HCEC 1CT (cell line): ENCODE results near the gene PRDM16.

Experiments used
- DNase-seq: peaks from one replicate; pipeline ENCODE4 v3.0.0-alpha.2; 2017

The PRDM16 gene

GRCh38 chr1:3349161-3349967, 280.4 kb downstream of the PRDM16 start:
- DNase-seq, result no peak

GRCh38 chr1:3349968-3350299, 280.9 kb downstream of the PRDM16 start:
- DNase-seq, result no peak

- no peak for DNase-seq
Observed at GRCh38 chr1:3350506-3351261, 281.7 kb downstream of the PRDM16 start.

GRCh38 chr1:3351449-3352298, 282.7 kb downstream of the PRDM16 start:
- no peak for DNase-seq

- no peak for DNase-seq
Observed at GRCh38 chr1:3352299-3352951, 283.4 kb downstream of the PRDM16 start.

- DNase-seq, result no peak
Observed at GRCh38 chr1:3352952-3353331, 283.9 kb downstream of the PRDM16 start.

GRCh38 chr1:3353876-3354275, 284.9 kb downstream of the PRDM16 start:
- no peak for DNase-seq

GRCh38 chr1:3355089-3355488, 286.1 kb downstream of the PRDM16 start:
- DNase-seq, result no peak

GRCh38 chr1:3355894-3356826, 287.2 kb downstream of the PRDM16 start:
- no peak for DNase-seq

- no peak for DNase-seq
Observed at GRCh38 chr1:3356827-3357460, 287.9 kb downstream of the PRDM16 start.

GRCh38 chr1:3357526-3358297, 288.7 kb downstream of the PRDM16 start:
- no peak for DNase-seq

- no peak for DNase-seq
Observed at GRCh38 chr1:3359351-3359750, 290.3 kb downstream of the PRDM16 start.

- DNase-seq, result no peak
Observed at GRCh38 chr1:3359756-3360440, 290.9 kb downstream of the PRDM16 start.

GRCh38 chr1:3360646-3361257, 291.7 kb downstream of the PRDM16 start:
- no peak for DNase-seq

- DNase-seq, result no peak
Observed at GRCh38 chr1:3363023-3363422, 294.0 kb downstream of the PRDM16 start.

GRCh38 chr1:3363756-3364155, 294.8 kb downstream of the PRDM16 start:
- DNase-seq, result no peak

- no peak for DNase-seq
Observed at GRCh38 chr1:3364551-3364950, 295.5 kb downstream of the PRDM16 start.

GRCh38 chr1:3364983-3365382, 296.0 kb downstream of the PRDM16 start:
- DNase-seq, result no peak

- DNase-seq, result no peak
Observed at GRCh38 chr1:3365523-3366125, 296.6 kb downstream of the PRDM16 start.
